Panc1 (cell line): ENCODE data around the gene MAN2B1. TPM values are rescaled to one million over a fixed set of nuclear protein-coding genes. Genes with fewer than 3 reads are reported as not detected.
"Not testable (repeated sequence)": the region's sequence is repeated elsewhere in the genome, so short reads cannot be mapped to it uniquely, and the experiment has no call there.

Experiments
- ATAC-seq: fragments of 200-7000 bp; cut with Tn5 transposase; 2 replicates; pipeline ENCODE4 v1.9.1; 2020; ENCODE audit warnings: mild to moderate bottlenecking, moderate library complexity
- BruUV-seq: library from RNA; stranded (reverse); fragments of 400-500 nt; replicated peaks from 2 replicates; lab custom pipeline; 2021; lab: Mats Ljungman, UMichigan
- CTCF ChIA-PET: fragments of 300-600 bp; sonication (Branson Sonifier 250); formaldehyde crosslinking; loops from one replicate; lab custom pipeline; 2022; ENCODE audit warnings: antibody characterized with exemption; lab: Charles Lee
- POLR2A ChIA-PET: fragments of 300-600 bp; sonication (Branson Sonifier 250); formaldehyde crosslinking; loops from one replicate; lab custom pipeline; 2022; ENCODE audit warnings: antibody characterized with exemption; lab: Charles Lee
- DNase-seq: peaks from one replicate; pipeline ENCODE4 v3.0.0-alpha.2; 2010; ENCODE audit warnings: low read depth, low spot score
- H3K27ac ChIP-seq: 2 replicates; pipeline ENCODE4 v1.5.1; 2011; ENCODE audit warnings: mild to moderate bottlenecking, low read length, inconsistent platforms
- H3K27me3 ChIP-seq: fragments of 200-500 bp; sonication (Bioruptor generic); 2 replicates; pipeline ENCODE4 v1.6.0; 2014; ENCODE audit warnings: low read length, inconsistent platforms; ENCODE audit not compliant: control insufficient read depth, insufficient read depth
- H3K36me3 ChIP-seq: fragments of 200-500 bp; sonication (Bioruptor generic); 2 replicates; pipeline ENCODE4 v1.5.1; 2014; ENCODE audit warnings: inconsistent platforms, mild to moderate bottlenecking, low read length, moderate library complexity; ENCODE audit not compliant: control insufficient read depth, insufficient read depth
- H3K4me1 ChIP-seq: 2 replicates; pipeline ENCODE4 v1.5.1; 2011; ENCODE audit warnings: inconsistent platforms, mild to moderate bottlenecking, low read length, moderate library complexity; ENCODE audit not compliant: control insufficient read depth, insufficient read depth
- H3K4me3 ChIP-seq, 2 experiments: 2 replicates each; pipeline ENCODE4 v1.5.1; 2011 to 2012; ENCODE audit warnings: low read depth in 2 of 2, low read length in 2 of 2, mild to moderate bottlenecking in 2 of 2, inconsistent platforms in 1 of 2, moderate library complexity in 1 of 2
- H3K9me3 ChIP-seq: fragments of 200-500 bp; sonication (Bioruptor generic); 2 replicates; pipeline ENCODE4 v1.5.1; 2014; ENCODE audit warnings: low read depth, mild to moderate bottlenecking, inconsistent platforms, low read length, moderate library complexity; ENCODE audit not compliant: control insufficient read depth, insufficient read depth
- POLR2AphosphoS5 ChIP-seq: IDR thresholded peaks from 2 replicates; pipeline ENCODE4 v1.6.1; 2012; ENCODE audit warnings: mild to moderate bottlenecking, low read depth, low read length, moderate library complexity
- SIN3A ChIP-seq: IDR thresholded peaks from 2 replicates; pipeline ENCODE4 v1.6.1; 2012; ENCODE audit warnings: low read depth, mild to moderate bottlenecking, low read length, moderate library complexity, borderline replicate concordance; ENCODE audit not compliant: insufficient read depth
- TCF7L2 ChIP-seq: IDR thresholded peaks from 2 replicates; pipeline ENCODE4 v1.6.1; 2011; ENCODE audit warnings: mild to moderate bottlenecking, low read depth, low read length, inconsistent platforms
- in situ Hi-C: cut with HindIII; loops from 2 replicates; pipeline ENCODE4 v1.10.0; 2016; ENCODE audit warnings: low sequenced_read_pairs, low pct_unique_long_range_greater_than_20kb
- intact Hi-C: fragments of 100-400 bp; cut with micrococcal nuclease; formaldehyde crosslinking; loops from one replicate; pipeline ENCODE4 v1.10.0; 2022; ENCODE audit not compliant: unreplicated experiment
- total RNA-seq: library from RNA; stranded (reverse); gene quantifications from one replicate; pipeline ENCODE4 v1.2.1, GENCODE V29; 2021; ENCODE audit not compliant: unreplicated experiment
- TF ChIP-seq, protein P1 (sequence below): fragments of 450-650 bp; IDR thresholded peaks from 2 replicates; pipeline ENCODE4 v1.5.1; 2017; ENCODE audit warnings: mild to moderate bottlenecking
- TF ChIP-seq, protein P2 (sequence below), 2 experiments: IDR thresholded peaks; 2 replicates each; pipeline ENCODE4 v1.6.1; 2011 to 2012; ENCODE audit warnings: low read depth in 2 of 2, control low read depth in 1 of 2, low read length in 1 of 2, mild to moderate bottlenecking in 1 of 2, moderate library complexity in 1 of 2; ENCODE audit not compliant: insufficient read depth in 1 of 2

MAN2B1 gene
- total RNA-seq, 1 experiment from 2014 or later = 43.0 TPM

DNA sequence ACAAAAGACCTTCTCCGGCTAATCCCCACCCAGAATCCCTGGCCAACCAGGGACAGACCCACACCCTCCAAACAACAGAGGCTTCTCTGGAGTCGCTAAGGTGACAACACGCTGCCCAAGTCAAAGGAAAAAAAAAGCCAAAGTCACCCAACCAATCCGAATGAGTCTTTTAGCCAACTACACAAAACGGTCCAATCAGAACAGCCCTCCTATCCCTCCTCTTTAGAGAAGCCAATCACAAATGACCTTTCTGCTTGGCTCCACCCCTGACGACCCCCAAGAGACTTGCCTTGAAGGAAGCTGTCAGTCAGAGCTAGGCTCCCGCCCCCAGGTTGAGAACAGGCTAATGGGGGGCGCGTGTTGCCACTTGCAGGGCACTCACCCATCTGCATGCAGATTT is 36.5 kb upstream of the MAN2B1 start:
- in situ Hi-C loops = no loop called here
- Histone ChIP-seq H3K36me3 (peaks cover 5% of the 10 kb centered on the region; the same call in 1 of the 2 replicates), H3K27ac (no peak overlapping the region), H3K9me3 (no peaks in the 10 kb centered on the region), H3K4me3 (no peak overlapping the region), H3K27me3 (no peaks in the 10 kb centered on the region), H3K4me1 (no peaks in the 10 kb centered on the region)
- DNase-seq (no peak), ATAC-seq (no peak; the same call in 1 of the 2 replicates)
- no peak for TF ChIP-seq POLR2AphosphoS5
- CTCF ChIA-PET = no interaction called here
- no TSS peak for BruUV-seq
- POLR2A ChIA-PET = no interaction called here
- intact Hi-C loops = no loop called here

DNA sequence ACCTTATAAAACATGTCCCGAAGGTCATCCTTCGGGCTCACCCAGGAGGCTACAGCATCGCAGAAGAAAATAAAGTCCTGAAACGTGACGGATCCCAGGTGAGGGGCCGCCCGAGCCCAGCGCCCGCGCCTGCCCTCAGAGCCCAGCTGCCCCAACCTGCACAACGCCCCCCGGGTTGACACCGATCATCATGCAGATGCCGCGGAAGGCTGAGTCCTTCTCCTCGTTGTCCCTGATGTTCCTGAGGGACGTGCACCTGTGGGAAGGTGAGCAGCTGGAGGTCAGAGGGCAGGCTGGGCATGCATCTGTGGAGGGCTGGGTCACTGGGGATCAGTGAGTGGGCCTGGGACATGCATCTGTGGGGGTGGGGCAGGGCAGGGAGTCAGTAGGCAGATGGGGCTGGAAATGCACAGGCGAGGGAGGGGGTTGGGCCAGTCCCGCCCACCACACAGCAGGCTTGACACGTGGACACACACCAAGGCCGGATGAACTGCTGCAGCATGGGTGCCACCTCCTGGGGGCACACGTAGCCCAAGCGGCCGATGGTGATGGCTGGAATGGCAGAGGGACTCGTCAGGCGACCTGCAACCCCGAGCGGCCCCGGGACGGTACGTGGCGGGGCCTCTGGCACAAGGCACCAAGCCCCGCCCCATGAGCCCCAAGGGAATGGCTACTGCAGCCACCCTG is 35.2 kb upstream of the MAN2B1 start:
- in situ Hi-C loops = no loop called here
- ATAC-seq = no peak
- TF ChIP-seq, protein P1, sequence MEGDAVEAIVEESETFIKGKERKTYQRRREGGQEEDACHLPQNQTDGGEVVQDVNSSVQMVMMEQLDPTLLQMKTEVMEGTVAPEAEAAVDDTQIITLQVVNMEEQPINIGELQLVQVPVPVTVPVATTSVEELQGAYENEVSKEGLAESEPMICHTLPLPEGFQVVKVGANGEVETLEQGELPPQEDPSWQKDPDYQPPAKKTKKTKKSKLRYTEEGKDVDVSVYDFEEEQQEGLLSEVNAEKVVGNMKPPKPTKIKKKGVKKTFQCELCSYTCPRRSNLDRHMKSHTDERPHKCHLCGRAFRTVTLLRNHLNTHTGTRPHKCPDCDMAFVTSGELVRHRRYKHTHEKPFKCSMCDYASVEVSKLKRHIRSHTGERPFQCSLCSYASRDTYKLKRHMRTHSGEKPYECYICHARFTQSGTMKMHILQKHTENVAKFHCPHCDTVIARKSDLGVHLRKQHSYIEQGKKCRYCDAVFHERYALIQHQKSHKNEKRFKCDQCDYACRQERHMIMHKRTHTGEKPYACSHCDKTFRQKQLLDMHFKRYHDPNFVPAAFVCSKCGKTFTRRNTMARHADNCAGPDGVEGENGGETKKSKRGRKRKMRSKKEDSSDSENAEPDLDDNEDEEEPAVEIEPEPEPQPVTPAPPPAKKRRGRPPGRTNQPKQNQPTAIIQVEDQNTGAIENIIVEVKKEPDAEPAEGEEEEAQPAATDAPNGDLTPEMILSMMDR = no peak
- no peak for TF ChIP-seq POLR2AphosphoS5
- no peak for TF ChIP-seq SIN3A
- TF ChIP-seq, protein P2, sequence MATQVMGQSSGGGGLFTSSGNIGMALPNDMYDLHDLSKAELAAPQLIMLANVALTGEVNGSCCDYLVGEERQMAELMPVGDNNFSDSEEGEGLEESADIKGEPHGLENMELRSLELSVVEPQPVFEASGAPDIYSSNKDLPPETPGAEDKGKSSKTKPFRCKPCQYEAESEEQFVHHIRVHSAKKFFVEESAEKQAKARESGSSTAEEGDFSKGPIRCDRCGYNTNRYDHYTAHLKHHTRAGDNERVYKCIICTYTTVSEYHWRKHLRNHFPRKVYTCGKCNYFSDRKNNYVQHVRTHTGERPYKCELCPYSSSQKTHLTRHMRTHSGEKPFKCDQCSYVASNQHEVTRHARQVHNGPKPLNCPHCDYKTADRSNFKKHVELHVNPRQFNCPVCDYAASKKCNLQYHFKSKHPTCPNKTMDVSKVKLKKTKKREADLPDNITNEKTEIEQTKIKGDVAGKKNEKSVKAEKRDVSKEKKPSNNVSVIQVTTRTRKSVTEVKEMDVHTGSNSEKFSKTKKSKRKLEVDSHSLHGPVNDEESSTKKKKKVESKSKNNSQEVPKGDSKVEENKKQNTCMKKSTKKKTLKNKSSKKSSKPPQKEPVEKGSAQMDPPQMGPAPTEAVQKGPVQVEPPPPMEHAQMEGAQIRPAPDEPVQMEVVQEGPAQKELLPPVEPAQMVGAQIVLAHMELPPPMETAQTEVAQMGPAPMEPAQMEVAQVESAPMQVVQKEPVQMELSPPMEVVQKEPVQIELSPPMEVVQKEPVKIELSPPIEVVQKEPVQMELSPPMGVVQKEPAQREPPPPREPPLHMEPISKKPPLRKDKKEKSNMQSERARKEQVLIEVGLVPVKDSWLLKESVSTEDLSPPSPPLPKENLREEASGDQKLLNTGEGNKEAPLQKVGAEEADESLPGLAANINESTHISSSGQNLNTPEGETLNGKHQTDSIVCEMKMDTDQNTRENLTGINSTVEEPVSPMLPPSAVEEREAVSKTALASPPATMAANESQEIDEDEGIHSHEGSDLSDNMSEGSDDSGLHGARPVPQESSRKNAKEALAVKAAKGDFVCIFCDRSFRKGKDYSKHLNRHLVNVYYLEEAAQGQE (IDR thresholded peaks at IDR 0.05; ENCODE audit: insufficient read depth in 1 of 2, low read depth in 2 of 2, low read length in 1 of 2) = no peak
- no peak for TF ChIP-seq TCF7L2
- ChIA-PET CTCF (no interaction called here), POLR2A (no interaction called here)
- Histone ChIP-seq H3K27ac (no peak overlapping the region), H3K9me3 (no peaks in the 10 kb centered on the region), H3K27me3 (no peaks in the 10 kb centered on the region), H3K36me3 (peaks cover 5% of the 10 kb centered on the region; the same call in 1 of the 2 replicates), H3K4me1 (peaks cover 5% of the 10 kb centered on the region; the same call in 1 of the 2 replicates), H3K4me3 (no peak overlapping the region)
- intact Hi-C loops = no loop called here
- no TSS peak for BruUV-seq
- no peak for DNase-seq

DNA sequence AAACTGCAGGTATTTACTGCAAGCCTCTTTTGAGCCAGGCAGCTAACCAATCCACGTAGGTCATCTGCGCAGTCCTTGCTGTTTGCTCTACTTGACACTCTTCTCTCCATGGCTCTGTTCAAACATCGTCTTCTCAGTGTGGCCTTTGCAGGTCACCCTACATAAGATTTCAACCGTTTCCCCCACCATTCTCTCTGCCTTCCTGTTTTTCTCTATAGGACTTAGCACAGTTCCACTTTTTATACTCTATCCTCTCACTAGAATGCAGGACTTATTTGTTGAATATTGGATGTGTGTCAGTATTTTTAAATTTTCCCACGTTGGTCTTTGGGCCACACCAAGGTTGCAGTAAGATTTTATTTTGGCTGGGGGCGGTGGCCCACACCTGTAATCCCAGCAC is 31.6 kb upstream of the MAN2B1 start:
- Histone ChIP-seq H3K9me3 (no peaks in the 10 kb centered on the region), H3K36me3 (peaks cover 5% of the 10 kb centered on the region; the same call in 1 of the 2 replicates), H3K4me1 (peaks cover 5% of the 10 kb centered on the region; the same call in 1 of the 2 replicates), H3K27ac (no peak overlapping the region), H3K27me3 (no peaks in the 10 kb centered on the region), H3K4me3 (no peak overlapping the region)
- no peak for DNase-seq
- no TSS peak for BruUV-seq
- ChIA-PET POLR2A (no interaction called here), CTCF (no interaction called here)
- intact Hi-C loops (no loop called here), in situ Hi-C loops (no loop called here)
- ATAC-seq = no peak
- no peak for TF ChIP-seq POLR2AphosphoS5
- TF ChIP-seq, protein P1 = no peak

DNA sequence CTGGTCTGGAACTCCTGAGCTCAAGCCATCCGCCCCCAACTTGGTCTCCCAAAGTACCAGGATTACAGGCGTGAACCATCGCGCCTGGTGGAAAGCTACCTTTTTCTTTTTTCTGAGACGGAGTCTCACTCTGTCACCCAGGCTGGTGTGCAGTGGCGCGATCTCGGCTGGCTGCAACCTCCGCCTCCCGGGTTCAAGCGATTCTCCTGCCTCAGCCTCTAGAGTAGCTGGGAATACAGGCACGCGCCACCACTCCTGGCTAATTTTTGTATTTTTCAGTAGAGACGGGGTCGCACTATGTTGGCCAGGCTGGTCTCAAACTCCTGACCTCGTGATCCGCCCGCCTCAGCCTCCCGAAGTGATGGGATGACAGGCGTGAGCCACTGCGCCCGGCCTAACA is 30.9 kb upstream of the MAN2B1 start:
- not testable (repeated sequence) for H3K4me3 ChIP-seq, H3K27ac ChIP-seq

More for the DNA sequence above, 30.9 kb upstream of the MAN2B1 start:
- H3K9me3 ChIP-seq, H3K27me3 ChIP-seq, H3K36me3 ChIP-seq, intact Hi-C loops, in situ Hi-C loops, H3K4me1 ChIP-seq, BruUV-seq, CTCF ChIA-PET, DNase-seq, ATAC-seq, POLR2A ChIA-PET: not testable (repeated sequence)
